Anterior cingulate cortex (tissue), 58 donors: ENCODE measurements around the gene KRT73.

ENCODE experiments used
- DNase-seq, 58 donors: peaks; one replicate each; lab custom pipeline; 2025; lab: John Stamatoyannopoulos, UW

The KRT73 gene

DNA sequence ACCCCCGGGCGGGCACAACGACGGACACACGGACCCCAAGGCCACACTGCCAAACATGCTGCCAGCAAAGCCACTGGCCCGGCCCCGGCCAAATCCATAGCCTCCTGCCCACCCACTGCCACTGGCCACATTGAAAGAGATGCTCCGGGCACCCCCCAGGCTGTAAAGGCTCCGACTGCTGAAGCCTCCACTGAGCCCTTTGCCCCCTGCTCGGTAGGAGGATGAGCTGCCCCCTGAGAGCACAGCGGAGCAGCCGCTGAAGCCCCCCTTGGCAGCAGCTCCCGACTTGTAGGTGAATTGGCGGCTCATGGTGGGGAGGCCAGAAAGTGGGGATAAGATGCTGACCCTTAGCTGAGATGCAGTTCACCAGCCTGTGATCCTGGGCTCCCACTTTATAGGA is at the start of gene KRT73:
Gene KRT73 (minus strand): TSS at position 344 of the 400 bp plus-strand sequence. CDS start 35 bp downstream, at position 309.
- no peak for DNase-seq

DNA sequence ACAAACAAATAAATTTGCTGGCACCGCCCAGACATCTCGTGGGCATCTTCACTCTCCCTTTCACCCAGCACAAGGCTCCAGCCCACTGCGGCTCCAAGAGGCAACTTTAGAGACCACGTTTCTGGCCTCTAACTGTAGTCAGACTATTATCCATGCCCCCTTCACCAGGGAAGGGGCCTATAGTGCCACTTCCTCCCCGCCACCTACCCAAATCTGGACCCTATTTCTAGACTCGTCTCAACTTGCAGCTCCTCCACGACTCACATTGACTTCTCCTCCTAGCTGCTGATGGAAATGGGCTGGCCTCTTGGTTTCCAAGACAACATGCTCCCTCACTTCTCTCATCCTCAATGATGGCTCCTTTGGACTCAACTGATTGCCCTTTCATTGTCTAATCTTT is 49.6 kb upstream of the KRT73 start:
- DNase-seq = no peak

DNA sequence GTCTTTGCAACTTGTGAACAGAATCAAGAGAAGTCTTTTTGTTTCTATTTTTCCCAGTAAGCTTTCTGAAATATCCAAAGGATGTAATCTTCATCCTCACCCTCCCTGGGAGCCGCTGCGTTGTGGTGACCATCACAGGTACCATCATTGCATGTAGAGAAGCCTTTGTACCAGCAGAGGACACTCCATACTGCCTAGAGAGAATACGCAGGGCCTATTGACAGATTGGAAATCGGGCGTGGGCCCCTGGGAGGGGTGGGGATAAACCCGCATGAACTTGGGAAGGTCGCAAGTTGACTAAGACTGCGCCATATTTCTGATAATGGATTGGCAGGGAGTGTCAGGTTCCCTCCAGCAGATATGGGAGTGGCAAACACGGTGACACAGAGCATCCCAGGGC is 49.1 kb upstream of the KRT73 start:
- DNase-seq = no peak

DNA sequence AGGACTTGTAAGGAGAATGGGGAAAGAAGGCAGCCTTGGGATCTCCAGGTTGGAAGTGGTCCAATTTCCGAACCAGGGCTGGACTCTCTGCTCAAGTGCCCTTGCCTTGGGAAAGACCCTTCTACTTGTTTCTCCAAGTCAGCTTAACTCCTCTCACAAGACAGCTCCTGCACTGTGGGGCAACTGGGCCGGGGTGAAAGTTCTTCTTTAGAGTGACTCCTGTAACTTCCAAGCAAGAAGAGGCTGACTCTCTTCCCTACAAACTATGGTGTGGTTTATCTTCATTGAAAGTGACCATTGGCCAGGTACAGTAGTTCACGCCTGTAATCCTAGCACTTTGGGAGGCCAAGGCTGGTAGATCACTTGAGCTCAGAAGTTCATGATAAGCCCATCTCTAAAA is 48.1 kb upstream of the KRT73 start:
- DNase-seq = no peak

DNA sequence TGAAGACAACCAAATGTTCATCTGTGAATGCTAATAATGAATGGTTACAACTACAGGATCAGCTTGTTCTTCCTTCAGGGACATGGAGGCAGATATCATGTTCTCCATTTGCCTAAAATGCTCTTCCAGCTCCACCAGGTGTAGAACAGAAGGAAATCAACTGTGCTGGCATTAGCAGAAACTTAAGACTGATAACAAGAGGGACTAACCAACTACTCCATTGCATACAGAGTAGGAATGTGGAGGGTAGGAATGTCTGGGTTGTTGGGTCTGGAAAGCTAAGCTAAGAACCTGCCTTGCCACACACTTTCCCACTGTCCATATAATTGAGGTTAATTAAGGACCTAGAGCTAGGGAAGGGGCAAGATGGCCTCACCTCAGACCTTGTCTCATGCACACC is 45.1 kb upstream of the KRT73 start:
- no peak for DNase-seq

DNA sequence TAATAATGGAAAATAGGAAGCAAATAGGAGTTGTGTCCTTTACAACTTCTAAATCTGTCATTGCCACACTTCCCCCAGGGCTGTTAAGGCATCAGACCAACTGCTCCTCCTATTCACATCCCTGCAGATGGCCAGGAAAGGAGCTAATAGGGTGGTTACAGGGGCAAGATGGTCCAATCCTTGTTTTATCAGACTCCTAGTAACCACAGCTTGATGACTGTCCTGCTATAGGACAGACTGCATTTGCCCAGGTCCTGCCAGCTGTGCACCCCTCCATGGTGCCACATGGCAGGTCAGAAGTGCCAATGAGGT is 44.5 kb upstream of the KRT73 start:
- DNase-seq = no peak

DNA sequence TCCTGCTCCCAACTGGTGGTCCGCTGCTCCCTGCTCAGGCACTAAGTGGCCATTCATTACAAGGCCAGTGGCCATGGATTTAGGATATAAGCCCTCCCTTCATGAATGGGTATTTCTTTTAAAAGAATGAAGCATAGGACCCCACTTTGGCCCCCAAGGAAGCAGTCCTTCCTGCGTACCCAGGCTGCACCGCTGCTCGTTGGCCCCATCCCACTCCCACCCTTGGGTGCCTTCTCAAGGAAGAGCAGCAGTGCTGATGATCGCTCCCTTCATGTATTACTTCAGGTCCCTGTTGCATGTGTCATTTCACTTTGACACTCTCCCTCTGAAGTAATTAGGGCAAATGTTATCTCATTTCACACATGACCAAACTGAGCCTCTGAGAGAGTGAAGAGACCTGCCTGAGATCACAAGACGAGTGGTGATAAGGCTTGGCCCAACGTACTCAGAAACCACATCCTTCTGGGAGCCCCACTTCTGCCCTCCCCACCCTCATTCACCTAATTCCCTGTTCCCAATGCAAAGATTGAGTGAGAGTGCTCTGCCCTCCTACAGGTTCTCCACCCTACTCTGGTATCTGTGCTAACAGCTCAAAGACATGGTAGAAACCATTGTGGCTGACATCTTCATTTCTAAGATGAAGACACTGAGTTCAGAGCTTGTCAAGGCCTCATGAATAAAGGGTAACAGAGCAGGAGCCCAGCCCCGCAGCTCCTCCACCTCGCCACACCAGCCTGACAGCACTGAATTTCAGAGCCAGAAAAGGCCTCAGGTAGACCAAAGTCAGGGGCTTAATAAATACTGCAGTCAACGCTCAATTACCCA is 43.9 kb upstream of the KRT73 start:
- DNase-seq = no peak

DNA sequence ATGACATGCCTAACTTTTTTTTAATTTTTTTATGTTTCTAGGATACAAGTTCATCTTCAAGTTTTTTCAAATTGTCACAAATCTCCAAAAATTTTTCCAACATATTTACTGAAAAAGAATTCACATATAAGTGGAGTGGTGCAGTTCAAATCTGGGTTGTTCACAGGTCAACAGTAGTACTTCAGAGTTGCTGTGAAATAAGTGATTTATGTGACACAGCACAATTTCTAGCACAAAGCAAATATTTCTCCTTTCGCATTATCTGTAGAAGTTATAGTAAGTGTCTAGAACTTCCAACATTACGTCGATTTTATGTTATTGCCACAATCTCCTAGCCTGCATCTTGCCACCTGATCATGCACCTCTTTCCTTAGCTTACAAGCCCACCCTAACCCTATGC is 43.3 kb upstream of the KRT73 start:
- DNase-seq = no peak

DNA sequence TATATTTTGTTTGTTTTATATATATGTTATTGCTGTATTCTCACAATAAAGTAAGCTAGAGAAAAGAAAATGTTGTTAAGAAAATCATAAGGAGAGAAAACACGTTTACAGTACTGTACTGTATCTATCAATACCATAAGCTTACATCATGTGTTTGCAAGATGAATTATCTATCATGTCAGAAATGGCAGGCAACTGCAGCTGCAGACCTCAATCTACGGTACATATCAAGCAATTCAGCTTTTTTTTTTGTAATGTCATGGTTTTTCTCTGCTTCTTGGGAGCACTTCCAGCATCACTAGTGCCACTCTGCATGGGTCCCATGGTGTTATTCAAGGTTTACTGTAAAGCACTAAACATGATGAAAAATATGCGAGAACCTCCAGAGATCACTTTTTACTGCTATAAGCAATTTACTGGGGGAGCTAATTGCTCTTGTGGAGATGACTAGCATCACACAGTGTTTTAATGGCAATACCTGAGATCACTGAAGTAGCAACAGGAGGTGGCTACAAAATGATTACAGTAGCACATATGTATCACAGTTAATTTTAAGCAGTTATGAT is 42.7 kb upstream of the KRT73 start:
- DNase-seq = no peak

DNA sequence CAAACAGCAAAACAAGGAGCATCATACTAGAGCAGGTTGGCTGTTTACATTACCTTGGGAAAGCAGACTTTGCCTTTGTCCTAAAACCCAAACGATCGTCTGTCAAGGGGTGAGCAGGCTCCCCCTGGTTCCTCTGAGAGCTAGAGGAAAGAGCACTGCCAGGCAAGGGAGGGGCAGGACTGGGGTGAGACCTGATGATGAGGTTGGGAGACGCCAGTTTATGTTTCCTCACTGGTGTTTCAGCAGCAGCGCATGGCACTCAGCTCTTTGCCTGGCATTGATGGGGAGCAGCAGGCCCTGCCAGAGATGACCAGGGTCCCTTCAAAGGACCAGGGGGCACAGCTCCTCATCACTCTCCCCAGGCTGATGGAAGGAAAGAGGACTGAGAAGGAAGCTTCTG is 41.6 kb upstream of the KRT73 start:
- DNase-seq = no peak

- DNase-seq = no peak
These were observed 41.0 kb upstream of the KRT73 start for GRCh38 chr12:52659395-52659794.

DNA sequence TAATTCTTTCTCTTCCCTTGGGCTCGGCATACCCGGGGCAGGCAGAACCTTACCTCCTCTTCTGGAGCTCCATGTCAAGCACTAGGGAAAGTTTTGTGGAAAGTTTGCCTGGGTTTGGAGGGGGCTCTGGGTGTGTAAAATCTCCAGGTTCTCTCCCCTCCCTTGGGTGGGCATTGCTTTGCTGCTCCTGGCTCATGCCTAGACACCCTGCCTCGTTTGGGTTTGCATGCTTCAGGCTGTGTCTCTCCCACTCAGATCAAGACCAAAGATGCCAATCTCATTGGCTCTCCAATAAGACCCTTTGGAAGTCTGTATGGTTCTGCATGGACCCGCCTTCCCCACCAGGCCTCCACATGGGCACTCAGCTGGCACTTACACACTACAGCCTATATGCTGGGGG is 39.8 kb upstream of the KRT73 start:
- no peak for DNase-seq

GRCh38 chr12:52657250-52657902 is 39.0 kb upstream of the KRT73 start:
- no peak for DNase-seq

DNA sequence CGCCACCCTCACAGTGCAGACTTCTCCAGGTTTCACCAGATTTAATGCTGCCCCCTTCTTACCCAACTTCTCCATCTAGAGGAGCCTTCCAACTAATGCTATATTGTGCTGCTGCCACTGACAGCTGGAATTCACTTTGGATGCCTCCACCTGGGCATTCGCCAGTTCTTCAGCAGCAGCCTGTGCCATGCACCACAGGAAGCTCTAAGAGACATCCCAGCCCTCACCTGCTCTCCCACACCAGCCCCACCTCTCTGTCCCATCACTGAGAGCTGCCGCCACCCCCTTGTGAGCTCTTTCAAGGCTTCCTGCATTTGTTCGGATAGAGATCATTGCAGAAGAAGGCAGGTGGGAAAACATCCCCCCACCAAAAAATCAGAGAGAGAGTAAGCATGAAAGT is 38.3 kb upstream of the KRT73 start:
- no peak for DNase-seq

DNA sequence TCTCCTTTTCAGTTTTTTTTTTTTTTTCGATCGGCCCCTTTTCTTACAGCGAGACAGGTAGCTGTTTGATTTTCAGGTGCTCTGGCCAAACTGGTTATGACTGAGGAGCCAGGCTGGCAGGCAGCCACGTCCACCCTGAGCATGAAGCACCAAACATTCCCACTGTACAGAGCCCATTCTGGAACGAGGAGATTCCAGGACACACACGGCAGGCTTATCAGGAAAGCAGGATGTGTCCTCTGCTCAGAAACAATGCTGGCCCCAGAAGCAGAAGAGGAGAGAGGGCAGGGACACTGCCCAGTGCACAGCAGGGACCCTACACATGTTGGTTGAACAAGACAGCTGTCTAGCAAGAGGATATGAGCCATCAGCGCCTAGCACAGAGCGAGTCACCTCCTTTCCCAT is 37.4 kb upstream of the KRT73 start:
- no peak for DNase-seq

DNA sequence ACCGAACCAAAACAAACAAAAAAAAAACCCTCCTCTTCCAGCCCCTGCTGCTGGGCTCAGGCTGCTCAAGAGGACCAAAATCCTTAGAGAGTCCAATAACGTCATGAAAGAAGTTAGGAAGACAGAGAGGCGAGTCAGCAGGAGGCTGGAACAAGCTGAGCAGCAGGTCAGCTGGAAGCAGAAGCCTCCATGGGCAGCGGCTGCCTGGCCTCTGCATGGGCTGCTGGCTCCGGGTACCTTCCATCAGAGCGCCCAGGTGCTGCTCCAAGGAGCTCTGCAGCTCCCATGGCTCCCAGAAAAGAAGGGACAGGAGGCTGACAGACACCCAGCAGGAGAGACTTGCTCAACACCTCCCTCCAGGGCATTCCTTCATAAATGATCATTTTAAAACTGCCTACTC is 36.9 kb upstream of the KRT73 start:
- DNase-seq = no peak

DNA sequence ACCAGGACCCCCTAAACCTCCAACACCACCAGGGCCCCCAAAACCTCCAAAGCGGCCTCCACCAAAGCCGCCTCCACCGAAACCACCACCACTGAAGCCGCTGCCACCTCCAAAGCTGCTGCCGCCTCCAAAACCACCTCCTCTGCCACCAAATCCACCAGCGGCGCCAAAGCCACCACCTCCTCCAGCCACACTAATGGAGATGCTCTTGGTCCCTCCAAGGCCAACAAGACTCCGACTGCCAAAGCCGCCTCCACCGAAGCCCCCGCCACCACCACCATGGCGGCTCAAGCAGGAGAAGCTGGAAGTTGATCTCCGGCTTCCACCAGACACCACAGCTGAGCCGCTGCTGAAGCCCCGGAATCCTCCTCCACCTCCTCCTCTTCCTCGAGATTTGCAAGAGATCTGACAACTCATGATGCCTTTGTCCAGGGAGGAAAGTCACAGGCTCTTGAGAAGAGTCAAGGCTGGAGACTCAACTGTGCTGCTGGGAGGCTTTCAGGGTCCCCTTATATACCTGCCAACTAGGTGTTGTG is 33.4 kb upstream of the KRT73 start, which contains the start of gene KRT2:
Gene KRT2 (minus strand): TSS at position 486 of the 536 bp plus-strand sequence. CDS start 69 bp downstream, at position 417.
- DNase-seq = no peak

- no peak for DNase-seq
These were observed 32.2 kb upstream of the KRT73 start for GRCh38 chr12:52650520-52651081.

- no peak for DNase-seq
These were observed 30.7 kb upstream of the KRT73 start for GRCh38 chr12:52649066-52649465.

GRCh38 chr12:52648012-52648550 is 29.7 kb upstream of the KRT73 start:
- DNase-seq = no peak

GRCh38 chr12:52647601-52648000 is 29.2 kb upstream of the KRT73 start:
- no peak for DNase-seq
